HG03354 (cell line): Measurements from ENCODE around the gene TMEM213.

Source experiments
- ATAC-seq: cut with Tn5 transposase; IDR thresholded peaks from one replicate; pipeline ENCODE4 v1.9.1; 2021; ENCODE audit warnings: mild to moderate bottlenecking; ENCODE audit not compliant: unreplicated experiment, poor library complexity, severe bottlenecking

The TMEM213 gene

DNA sequence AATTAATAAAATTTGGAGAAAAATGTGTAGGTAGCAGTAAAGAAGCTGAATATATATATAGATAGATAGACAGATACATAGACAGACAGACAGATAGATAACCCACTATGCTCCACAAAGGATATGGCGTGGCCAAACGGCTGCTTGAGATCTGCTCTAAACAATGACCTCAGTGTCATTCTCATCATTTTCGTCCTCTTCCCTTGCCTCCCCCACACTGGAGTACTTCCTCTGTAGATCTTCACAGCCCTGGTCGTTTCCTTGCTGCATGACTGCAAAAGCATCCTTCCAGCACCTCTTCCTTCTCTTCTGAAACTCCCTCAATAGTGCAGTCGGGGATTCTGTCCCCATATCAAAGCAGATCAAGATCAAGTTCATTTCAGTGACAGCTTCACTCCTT, 35.8 kb downstream of the TMEM213 start:
- no peak for ATAC-seq

DNA sequence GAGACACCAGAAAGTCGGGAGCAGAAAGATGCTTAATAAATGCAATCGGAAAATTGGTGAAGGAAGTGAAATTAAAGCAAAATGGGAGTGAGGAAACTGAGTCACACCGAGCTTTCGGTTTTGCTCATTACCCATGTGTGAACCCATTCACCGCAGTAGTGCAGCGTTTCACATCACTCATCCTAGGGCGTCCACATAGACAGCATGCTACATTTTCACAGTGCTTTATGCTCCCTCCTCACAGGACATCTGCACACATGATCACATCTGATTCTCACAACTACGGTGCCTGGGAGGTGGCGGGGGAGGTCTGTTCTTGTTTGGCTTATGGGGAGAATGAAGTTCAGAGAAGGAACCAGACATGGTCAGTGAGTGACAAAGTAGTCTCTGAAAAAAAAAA, 36.8 kb downstream of the TMEM213 start:
- no peak for ATAC-seq

DNA sequence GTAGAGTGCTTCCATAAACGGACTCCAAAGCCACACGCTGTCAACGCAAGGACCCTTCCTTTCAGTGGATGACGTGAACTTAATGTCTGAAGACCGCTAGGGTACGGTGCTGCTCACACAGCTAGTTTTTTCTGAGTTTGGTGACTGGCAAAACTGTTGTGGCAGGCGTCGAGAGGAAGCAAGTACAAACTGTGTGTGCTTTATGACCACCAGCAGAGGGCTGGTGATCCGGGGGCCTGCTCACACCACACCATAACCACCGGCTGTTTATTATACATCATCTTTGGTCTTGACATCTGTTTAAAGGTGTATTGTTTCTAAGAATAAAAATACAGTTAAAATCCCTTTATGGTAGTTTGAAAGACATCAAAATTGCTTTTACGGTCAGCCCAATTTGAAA, 37.3 kb downstream of the TMEM213 start:
- no peak for ATAC-seq

GRCh38 chr7:138837627-138838026, 39.8 kb downstream of the TMEM213 start:
- ATAC-seq, result no peak

- ATAC-seq, result no peak
These were observed 40.4 kb downstream of the TMEM213 start for GRCh38 chr7:138838166-138838565.

DNA sequence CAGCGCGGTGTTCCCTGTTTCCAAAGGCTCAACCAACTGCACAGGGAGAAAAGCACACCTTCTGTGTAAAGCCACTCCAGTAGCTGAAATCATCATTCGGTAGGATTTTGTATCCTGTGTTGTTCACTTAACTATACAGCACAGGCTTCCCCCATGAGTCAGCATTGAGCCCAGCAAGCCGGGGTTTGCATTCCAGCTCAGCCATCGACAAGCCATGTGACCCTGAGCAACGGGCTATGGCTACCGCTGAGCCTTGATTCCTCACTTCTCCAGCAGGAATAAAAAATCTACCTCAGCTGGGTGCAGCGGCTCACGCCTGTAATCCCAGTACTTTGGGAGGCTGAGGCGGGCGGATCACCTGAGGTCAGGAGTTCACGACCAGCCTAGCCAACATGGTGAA, 44.3 kb downstream of the TMEM213 start:
- no peak for ATAC-seq

DNA sequence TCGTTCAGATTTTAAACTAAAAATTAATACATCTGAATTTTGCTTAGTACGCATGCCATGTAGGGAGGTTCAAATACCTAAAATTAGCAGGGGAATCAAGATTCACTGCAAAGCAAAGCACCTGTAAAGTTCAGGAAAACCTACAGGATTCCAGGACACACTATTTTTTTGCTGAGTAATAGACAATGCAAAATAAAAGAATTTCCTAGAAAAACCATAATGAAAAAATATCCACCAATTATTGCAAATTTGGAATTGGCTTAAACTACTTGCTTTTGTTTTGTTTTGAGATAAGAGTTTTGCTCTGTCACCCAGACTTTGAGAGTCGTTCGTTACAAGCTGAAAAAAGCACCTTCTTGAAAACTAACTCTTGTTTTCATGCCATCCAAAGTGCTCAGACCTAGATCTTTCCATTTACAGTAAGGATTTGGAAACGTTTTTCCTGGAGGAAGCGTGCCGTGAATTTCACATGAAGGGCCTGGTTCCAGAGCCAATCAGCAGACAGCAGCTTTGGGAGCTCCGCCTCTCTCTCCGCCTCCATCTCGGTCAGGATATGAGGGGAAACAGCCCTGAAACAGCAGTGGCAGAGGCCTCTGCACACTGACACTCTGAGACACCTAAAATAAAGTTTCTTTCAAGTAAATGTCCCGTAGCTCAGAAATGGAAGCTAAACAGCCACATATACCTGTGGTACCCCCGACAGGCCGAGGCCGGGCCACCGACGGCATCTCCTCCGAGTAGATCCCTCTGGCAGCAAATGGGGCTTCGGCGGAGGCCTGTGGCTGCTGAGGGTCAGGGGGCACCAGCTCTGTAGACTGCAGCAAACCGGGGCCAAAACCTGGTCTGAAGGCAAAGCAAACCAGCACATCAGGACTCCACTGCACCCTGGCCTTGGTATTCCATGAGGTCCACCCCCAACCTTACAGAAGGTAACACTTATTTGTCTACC, 46.1 kb downstream of the TMEM213 start:
- no peak for ATAC-seq

GRCh38 chr7:138845711-138846110, 47.9 kb downstream of the TMEM213 start:
- ATAC-seq, result no peak

GRCh38 chr7:138848056-138848980, 50.5 kb downstream of the TMEM213 start:
- ATAC-seq, result no peak

- no peak for ATAC-seq
These were observed 51.9 kb downstream of the TMEM213 start for GRCh38 chr7:138849701-138850100.

- no peak for ATAC-seq
These were observed 54.7 kb downstream of the TMEM213 start for GRCh38 chr7:138852469-138852868.

GRCh38 chr7:138853448-138853847, 55.7 kb downstream of the TMEM213 start:
- ATAC-seq, result no peak

DNA sequence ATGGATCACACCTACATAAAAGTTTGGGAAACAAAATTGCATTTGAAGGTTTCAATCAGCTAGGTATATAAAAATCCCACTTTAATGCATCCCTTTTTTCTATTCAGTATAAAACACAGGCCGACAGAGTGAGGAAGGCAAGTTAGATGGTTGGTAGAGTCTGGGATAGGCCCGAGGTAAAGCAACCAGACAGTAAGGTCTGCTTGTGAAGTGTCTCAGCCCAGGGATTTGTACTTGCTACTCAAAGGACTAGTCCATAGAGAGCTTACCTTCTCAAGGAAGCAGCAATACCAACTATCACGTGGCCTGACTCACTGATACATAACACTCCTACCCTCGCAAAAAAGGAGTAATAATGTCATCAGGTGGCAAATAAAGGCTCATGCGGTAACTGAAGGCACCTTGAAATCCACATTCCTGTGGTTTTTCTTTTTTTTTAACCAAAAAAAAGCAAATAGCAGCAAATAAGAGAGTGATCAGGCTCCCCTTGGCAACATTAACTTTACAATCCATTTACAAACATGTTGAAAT, 56.4 kb downstream of the TMEM213 start:
- no peak for ATAC-seq

- ATAC-seq, result no peak
These were observed 59.9 kb downstream of the TMEM213 start for GRCh38 chr7:138857728-138858127.

DNA sequence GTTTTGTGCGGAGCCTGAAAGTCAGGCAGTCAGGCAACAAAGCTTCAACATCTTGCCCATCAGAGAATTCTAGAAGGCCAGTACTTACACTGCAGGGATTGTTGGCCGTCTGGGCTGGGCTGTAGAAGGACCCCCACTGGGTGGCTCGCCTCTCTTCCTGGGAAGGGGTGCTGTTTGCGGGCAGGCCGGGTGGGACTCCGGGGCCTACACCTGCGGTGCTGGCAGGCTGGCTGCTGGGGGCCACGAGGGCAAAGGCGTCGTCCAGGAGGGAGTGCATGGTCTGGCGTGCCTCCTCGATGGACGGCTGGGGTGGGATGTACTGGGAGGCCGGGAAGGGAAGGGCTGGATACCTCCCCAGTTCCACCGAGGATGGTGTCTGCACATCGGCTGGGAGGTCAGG, 63.3 kb downstream of the TMEM213 start:
- no peak for ATAC-seq

GRCh38 chr7:138863931-138864330, 66.1 kb downstream of the TMEM213 start:
- no peak for ATAC-seq

DNA sequence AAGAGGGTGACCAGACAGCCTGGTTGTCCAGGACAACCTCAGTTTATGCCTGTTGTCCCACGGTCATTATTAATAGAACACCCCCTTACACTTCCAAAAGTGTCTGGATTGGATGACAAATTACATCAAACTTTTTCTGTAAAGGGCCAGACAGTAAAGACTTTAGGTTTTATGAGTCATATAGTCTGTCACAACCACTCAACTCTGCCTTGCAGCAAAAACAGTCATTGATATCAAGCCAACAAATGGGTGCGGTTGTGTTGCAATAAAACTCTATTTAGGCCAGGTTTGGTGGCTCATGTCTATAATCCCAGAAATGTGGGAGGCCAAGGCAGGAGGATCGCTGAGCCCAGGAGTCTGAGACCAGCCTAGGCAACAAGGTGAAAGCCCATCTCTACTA, 66.9 kb downstream of the TMEM213 start:
- no peak for ATAC-seq

GRCh38 chr7:138865843-138866242, 68.0 kb downstream of the TMEM213 start:
- ATAC-seq, result no peak

GRCh38 chr7:138866353-138866752, 68.6 kb downstream of the TMEM213 start:
- ATAC-seq, result no peak

- ATAC-seq, result no peak
These were observed 70.0 kb downstream of the TMEM213 start for GRCh38 chr7:138867744-138868143.
